ENCODE measurements around the gene PRR20A. TPM values are rescaled to one million over a fixed set of nuclear protein-coding genes. Genes with fewer than 3 reads are reported as not detected.

Gene PRR20A
- total and polyA plus RNA-seq, 2 experiments from 2014 or later: not detected

GRCh38 chr13:57191667-57192066 is 50.9 kb downstream of the PRR20A start (continued):
- TF ChIP-seq, protein P1, sequence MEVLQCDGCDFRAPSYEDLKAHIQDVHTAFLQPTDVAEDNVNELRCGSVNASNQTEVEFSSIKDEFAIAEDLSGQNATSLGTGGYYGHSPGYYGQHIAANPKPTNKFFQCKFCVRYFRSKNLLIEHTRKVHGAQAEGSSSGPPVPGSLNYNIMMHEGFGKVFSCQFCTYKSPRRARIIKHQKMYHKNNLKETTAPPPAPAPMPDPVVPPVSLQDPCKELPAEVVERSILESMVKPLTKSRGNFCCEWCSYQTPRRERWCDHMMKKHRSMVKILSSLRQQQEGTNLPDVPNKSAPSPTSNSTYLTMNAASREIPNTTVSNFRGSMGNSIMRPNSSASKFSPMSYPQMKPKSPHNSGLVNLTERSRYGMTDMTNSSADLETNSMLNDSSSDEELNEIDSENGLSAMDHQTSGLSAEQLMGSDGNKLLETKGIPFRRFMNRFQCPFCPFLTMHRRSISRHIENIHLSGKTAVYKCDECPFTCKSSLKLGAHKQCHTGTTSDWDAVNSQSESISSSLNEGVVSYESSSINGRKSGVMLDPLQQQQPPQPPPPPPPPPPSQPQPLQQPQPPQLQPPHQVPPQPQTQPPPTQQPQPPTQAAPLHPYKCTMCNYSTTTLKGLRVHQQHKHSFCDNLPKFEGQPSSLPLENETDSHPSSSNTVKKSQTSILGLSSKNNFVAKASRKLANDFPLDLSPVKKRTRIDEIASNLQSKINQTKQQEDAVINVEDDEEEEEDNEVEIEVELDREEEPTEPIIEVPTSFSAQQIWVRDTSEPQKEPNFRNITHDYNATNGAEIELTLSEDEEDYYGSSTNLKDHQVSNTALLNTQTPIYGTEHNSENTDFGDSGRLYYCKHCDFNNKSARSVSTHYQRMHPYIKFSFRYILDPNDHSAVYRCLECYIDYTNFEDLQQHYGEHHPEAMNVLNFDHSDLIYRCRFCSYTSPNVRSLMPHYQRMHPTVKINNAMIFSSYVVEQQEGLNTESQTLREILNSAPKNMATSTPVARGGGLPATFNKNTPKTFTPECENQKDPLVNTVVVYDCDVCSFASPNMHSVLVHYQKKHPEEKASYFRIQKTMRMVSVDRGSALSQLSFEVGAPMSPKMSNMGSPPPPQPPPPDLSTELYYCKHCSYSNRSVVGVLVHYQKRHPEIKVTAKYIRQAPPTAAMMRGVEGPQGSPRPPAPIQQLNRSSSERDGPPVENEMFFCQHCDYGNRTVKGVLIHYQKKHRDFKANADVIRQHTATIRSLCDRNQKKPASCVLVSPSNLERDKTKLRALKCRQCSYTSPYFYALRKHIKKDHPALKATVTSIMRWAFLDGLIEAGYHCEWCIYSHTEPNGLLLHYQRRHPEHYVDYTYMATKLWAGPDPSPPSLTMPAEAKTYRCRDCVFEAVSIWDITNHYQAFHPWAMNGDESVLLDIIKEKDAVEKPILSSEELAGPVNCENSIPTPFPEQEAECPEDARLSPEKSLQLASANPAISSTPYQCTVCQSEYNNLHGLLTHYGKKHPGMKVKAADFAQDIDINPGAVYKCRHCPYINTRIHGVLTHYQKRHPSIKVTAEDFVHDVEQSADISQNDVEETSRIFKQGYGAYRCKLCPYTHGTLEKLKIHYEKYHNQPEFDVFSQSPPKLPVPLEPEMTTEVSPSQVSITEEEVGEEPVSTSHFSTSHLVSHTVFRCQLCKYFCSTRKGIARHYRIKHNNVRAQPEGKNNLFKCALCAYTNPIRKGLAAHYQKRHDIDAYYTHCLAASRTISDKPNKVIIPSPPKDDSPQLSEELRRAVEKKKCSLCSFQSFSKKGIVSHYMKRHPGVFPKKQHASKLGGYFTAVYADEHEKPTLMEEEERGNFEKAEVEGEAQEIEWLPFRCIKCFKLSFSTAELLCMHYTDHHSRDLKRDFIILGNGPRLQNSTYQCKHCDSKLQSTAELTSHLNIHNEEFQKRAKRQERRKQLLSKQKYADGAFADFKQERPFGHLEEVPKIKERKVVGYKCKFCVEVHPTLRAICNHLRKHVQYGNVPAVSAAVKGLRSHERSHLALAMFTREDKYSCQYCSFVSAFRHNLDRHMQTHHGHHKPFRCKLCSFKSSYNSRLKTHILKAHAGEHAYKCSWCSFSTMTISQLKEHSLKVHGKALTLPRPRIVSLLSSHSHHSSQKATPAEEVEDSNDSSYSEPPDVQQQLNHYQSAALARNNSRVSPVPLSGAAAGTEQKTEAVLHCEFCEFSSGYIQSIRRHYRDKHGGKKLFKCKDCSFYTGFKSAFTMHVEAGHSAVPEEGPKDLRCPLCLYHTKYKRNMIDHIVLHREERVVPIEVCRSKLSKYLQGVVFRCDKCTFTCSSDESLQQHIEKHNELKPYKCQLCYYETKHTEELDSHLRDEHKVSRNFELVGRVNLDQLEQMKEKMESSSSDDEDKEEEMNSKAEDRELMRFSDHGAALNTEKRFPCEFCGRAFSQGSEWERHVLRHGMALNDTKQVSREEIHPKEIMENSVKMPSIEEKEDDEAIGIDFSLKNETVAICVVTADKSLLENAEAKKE (CRISPR knock-in tag; IDR thresholded peaks at IDR 0.05): no peak
- TF ChIP-seq, protein P2, sequence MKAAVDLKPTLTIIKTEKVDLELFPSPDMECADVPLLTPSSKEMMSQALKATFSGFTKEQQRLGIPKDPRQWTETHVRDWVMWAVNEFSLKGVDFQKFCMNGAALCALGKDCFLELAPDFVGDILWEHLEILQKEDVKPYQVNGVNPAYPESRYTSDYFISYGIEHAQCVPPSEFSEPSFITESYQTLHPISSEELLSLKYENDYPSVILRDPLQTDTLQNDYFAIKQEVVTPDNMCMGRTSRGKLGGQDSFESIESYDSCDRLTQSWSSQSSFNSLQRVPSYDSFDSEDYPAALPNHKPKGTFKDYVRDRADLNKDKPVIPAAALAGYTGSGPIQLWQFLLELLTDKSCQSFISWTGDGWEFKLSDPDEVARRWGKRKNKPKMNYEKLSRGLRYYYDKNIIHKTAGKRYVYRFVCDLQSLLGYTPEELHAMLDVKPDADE (IDR thresholded peaks at IDR 0.05): no peak
- TF ChIP-seq EZH2phosphoT487 (IDR thresholded peaks at IDR 0.05; ENCODE audit: unreplicated experiment): no peak

Small RNAs within 50 kb of the gene (small RNA-seq; reads per million reads assigned to genes)
- not detected for gene PRR20FP (ENCODE audit: low replicate concordance)

Other genes with a start within 250 kb of the PRR20A start
- gene PRR20B, start 6.6 kb downstream of the PRR20A start, total RNA-seq (2014; rRNA removed; shearing (Covaris generic)): not detected in 2 replicates
- gene PRR20B, start 6.6 kb downstream of the PRR20A start, polyA plus RNA-seq (2016; fragmentation: Nextera tagmentation; extraction: Ambion mirVana): not detected in 2 replicates
- gene PRR20C, start 13.1 kb downstream of the PRR20A start, total RNA-seq (2014; rRNA removed; shearing (Covaris generic)): not detected in 2 replicates
- not detected in 2 replicates for gene PRR20C, start 13.1 kb downstream of the PRR20A start, polyA plus RNA-seq (2016; fragmentation: Nextera tagmentation; extraction: Ambion mirVana)
- gene PRR20D, start 19.7 kb downstream of the PRR20A start, total RNA-seq (2014; rRNA removed; shearing (Covaris generic)): not detected in 2 replicates
- gene PRR20D, start 19.7 kb downstream of the PRR20A start, polyA plus RNA-seq (2016; fragmentation: Nextera tagmentation; extraction: Ambion mirVana): not detected in 2 replicates
- gene PRR20E, start 26.3 kb downstream of the PRR20A start, total RNA-seq (2014; rRNA removed; shearing (Covaris generic)): not detected in 2 replicates
- not detected in 2 replicates for gene PRR20E, start 26.3 kb downstream of the PRR20A start, polyA plus RNA-seq (2016; fragmentation: Nextera tagmentation; extraction: Ambion mirVana)

Measured in GM23338 (cell line).